DND-41 (cell line): ENCODE results near the gene MIEF2.

Experiments
- CTCF ChIP-seq: IDR thresholded peaks from 2 replicates; pipeline ENCODE4 v1.5.1; 2012; ENCODE audit warnings: borderline replicate concordance, low read length, moderate library complexity, mild to moderate bottlenecking; ENCODE audit not compliant: poor library complexity, severe bottlenecking; ENCODE audit errors: extremely low read depth
- EZH2 ChIP-seq: IDR thresholded peaks from 3 replicates; pipeline ENCODE4 v1.6.1; 2012; ENCODE audit warnings: borderline replicate concordance, low read depth, mild to moderate bottlenecking, moderate library complexity, low read length, inconsistent platforms; ENCODE audit not compliant: severe bottlenecking

GRCh38 chr17:18224387-18225120 is 35.9 kb upstream of the MIEF2 start:
- no peak for TF ChIP-seq EZH2
- no peak for TF ChIP-seq CTCF
